Vagina (tissue), 2 donors: ENCODE results near the gene THRAP3. TPM values are rescaled to one million over a fixed set of nuclear protein-coding genes. Genes with fewer than 3 reads are reported as not detected.

Experiments
- DNase-seq, 2 donors: peaks; one replicate each; pipeline ENCODE4 v3.0.0-alpha.2; 2017; ENCODE audit errors: extremely low spot score in 2 of 2
- H3K27ac ChIP-seq: fragments of 200-600 bp; sonication (generic); one replicate; pipeline ENCODE4 v1.5.1; 2019
- H3K27me3 ChIP-seq: fragments of 200-600 bp; sonication (generic); one replicate; pipeline ENCODE4 v1.5.1; 2019
- H3K36me3 ChIP-seq, 2 donors: fragments of 200-600 bp; sonication (generic); one replicate each; pipeline ENCODE4 v1.5.1; 2017 to 2019
- H3K4me1 ChIP-seq: fragments of 200-600 bp; sonication (generic); one replicate; pipeline ENCODE4 v1.5.1; 2019
- H3K4me3 ChIP-seq, 2 donors: fragments of 200-600 bp; sonication (generic); 1 replicate in 1 of 2; 2 replicates in 1 of 2; pipeline ENCODE4 v1.5.1; 2016 to 2019
- H3K9me3 ChIP-seq: fragments of 200-600 bp; sonication (generic); one replicate; pipeline ENCODE4 v1.5.1; 2019
- POLR2A ChIP-seq, 2 donors: fragments of 450-650 bp; IDR thresholded peaks; one replicate each; pipeline ENCODE4 v1.6.1; 2017; ENCODE audit warnings: antibody characterized with exemption in 2 of 2, mild to moderate bottlenecking in 2 of 2, moderate library complexity in 2 of 2
- POLR2AphosphoS5 ChIP-seq, 2 donors: sonication (generic); formaldehyde crosslinking; IDR thresholded peaks; one replicate each; pipeline ENCODE4 v1.9.0; 2017; ENCODE audit warnings: antibody characterized with exemption in 2 of 2, mild to moderate bottlenecking in 2 of 2, low read depth in 1 of 2; ENCODE audit not compliant: insufficient read depth in 1 of 2
- intact Hi-C: fragments of 100-400 bp; cut with DNase I; formaldehyde crosslinking; loops from one replicate; pipeline ENCODE4 v1.15.1; 2023
- total RNA-seq: library from RNA; depleted of rRNA; stranded (reverse); fragments of >200 nt; gene quantifications from one replicate; pipeline ENCODE4 v1.2.3, GENCODE V29; 2016
- TF ChIP-seq, protein P1 (sequence below), 3 experiments: fragments of 450-650 bp in 2 of 3; fragments of 200-600 bp in 1 of 3; sonication (generic) in 1 of 3; IDR thresholded peaks; one replicate each; pipeline ENCODE4 v1.5.1; 2017 to 2019; ENCODE audit warnings: antibody characterized with exemption in 3 of 3, mild to moderate bottlenecking in 2 of 3, moderate library complexity in 2 of 3

The THRAP3 gene
- total RNA-seq, 1 donor from 2014 or later, result 57.7 TPM

DNA sequence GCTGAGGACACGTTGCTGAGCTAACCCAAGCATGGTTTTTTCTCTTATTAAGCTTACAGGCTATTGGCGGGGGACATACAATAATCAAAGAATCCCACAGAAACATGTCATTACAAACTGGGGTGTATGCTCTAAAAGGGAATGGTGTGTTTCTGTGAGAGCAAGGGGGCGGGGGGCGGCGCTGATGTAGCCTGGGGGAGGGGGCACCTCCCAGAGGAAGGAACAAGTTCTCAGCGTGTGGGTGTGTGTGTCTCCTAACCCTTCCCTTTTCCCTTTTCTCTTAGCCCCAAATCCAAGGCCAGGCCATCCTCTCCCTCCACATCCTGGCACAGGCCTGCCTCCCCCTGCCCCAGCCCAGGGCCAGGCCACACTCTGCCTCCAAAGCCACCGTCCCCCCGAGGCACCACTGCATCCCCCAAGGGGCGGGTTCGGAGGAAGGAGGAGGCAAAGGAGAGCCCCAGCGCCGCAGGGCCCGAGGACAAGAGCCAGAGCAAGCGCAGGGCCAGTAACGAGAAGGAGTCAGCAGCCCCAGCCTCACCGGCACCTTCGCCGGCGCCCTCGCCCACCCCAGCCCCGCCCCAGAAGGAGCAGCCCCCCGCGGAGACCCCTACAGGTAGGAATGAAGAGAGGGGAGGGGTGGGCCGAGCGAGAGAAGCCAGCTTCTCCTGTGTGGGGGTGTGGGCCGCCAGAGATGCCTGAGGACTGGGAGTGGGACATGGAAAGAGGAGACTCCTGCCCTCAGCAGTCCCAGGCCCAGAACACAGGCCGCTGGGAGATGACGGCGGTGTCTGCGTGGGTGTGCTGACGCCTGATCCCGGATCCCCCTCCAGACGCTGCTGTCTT, 46.4 kb upstream of the THRAP3 start:
- TF ChIP-seq POLR2A (IDR thresholded peaks at IDR 0.05) (no peak), POLR2AphosphoS5 (IDR thresholded peaks at IDR 0.05; ENCODE audit: insufficient read depth in 1 of 2, low read depth in 1 of 2) (no peak)
- TF ChIP-seq, protein P1, sequence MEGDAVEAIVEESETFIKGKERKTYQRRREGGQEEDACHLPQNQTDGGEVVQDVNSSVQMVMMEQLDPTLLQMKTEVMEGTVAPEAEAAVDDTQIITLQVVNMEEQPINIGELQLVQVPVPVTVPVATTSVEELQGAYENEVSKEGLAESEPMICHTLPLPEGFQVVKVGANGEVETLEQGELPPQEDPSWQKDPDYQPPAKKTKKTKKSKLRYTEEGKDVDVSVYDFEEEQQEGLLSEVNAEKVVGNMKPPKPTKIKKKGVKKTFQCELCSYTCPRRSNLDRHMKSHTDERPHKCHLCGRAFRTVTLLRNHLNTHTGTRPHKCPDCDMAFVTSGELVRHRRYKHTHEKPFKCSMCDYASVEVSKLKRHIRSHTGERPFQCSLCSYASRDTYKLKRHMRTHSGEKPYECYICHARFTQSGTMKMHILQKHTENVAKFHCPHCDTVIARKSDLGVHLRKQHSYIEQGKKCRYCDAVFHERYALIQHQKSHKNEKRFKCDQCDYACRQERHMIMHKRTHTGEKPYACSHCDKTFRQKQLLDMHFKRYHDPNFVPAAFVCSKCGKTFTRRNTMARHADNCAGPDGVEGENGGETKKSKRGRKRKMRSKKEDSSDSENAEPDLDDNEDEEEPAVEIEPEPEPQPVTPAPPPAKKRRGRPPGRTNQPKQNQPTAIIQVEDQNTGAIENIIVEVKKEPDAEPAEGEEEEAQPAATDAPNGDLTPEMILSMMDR (IDR thresholded peaks at IDR 0.05), result no peak
- Histone ChIP-seq H3K36me3 (peaks cover 0 to 80% of the 10 kb centered on the region in 2 donors), H3K9me3 (no peaks in the 10 kb centered on the region), H3K27me3 (no peaks in the 10 kb centered on the region), H3K27ac (no peak overlapping the region), H3K4me3 (no peak overlapping the region), H3K4me1 (peaks cover 15% of the 10 kb centered on the region)
- no peak for DNase-seq
- intact Hi-C loops, result no loop called here

- H3K36me3 ChIP-seq, result peaks cover 0 to 72% of the 10 kb centered on the region in 2 donors
- H3K9me3 ChIP-seq, result no peaks in the 10 kb centered on the region
- DNase-seq, result no peak
- H3K27me3 ChIP-seq, result no peaks in the 10 kb centered on the region
- TF ChIP-seq, protein P1 (IDR thresholded peaks at IDR 0.05), result no peak
- TF ChIP-seq POLR2AphosphoS5 (IDR thresholded peaks at IDR 0.05; ENCODE audit: insufficient read depth in 1 of 2, low read depth in 1 of 2) (no peak), POLR2A (IDR thresholded peaks at IDR 0.05) (no peak)
- no peak overlapping the region for H3K27ac ChIP-seq
- H3K4me1 ChIP-seq, result peaks cover 15% of the 10 kb centered on the region
- H3K4me3 ChIP-seq, result no peak overlapping the region
- intact Hi-C loops, result no loop called here
Measured at GRCh38 chr1:36178471-36179219, 45.6 kb upstream of the THRAP3 start.

- Histone ChIP-seq H3K4me1 (peaks cover 15% of the 10 kb centered on the region), H3K27me3 (no peaks in the 10 kb centered on the region), H3K4me3 (no peak overlapping the region), H3K9me3 (no peaks in the 10 kb centered on the region), H3K36me3 (peaks cover 0 to 66% of the 10 kb centered on the region in 2 donors), H3K27ac (no peak overlapping the region)
- intact Hi-C loops, result no loop called here
- no peak for TF ChIP-seq POLR2AphosphoS5 (IDR thresholded peaks at IDR 0.05; ENCODE audit: insufficient read depth in 1 of 2, low read depth in 1 of 2)
- TF ChIP-seq, protein P1 (IDR thresholded peaks at IDR 0.05), result no peak
- no peak for TF ChIP-seq POLR2A (IDR thresholded peaks at IDR 0.05)
- DNase-seq, result no peak
Measured at GRCh38 chr1:36179220-36179600, 45.0 kb upstream of the THRAP3 start.

- Histone ChIP-seq H3K27ac (peak overlapping the region; percentile 10), H3K9me3 (no peaks in the 10 kb centered on the region), H3K4me1 (peaks cover 4% of the 10 kb centered on the region), H3K4me3 (no peak overlapping the region), H3K36me3 (peaks cover 0 to 32% of the 10 kb centered on the region in 2 donors), H3K27me3 (no peaks in the 10 kb centered on the region)
- no peak for DNase-seq
- TF ChIP-seq POLR2A (IDR thresholded peaks at IDR 0.05) (no peak), POLR2AphosphoS5 (IDR thresholded peaks at IDR 0.05; ENCODE audit: insufficient read depth in 1 of 2, low read depth in 1 of 2) (no peak)
- TF ChIP-seq, protein P1 (IDR thresholded peaks at IDR 0.05), result no peak
- intact Hi-C loops, result no loop called here
Measured at GRCh38 chr1:36182734-36183133, 41.5 kb upstream of the THRAP3 start.
